C4-2B (cell line): ENCODE measurements around the gene PLXNA2.

Experiments used
- H3K27ac ChIP-seq: fragments of 450-650 bp; 2 replicates; pipeline ENCODE4 v1.5.1; 2017
- CTCF ChIP-seq: fragments of 450-650 bp; conservative IDR thresholded peaks from 2 replicates; pipeline ENCODE4 v1.5.1; 2017; ENCODE audit warnings: mild to moderate bottlenecking
- ZFX ChIP-seq: fragments of 450-650 bp; IDR thresholded peaks from 2 replicates; pipeline ENCODE4 v1.6.1; 2017

Gene PLXNA2

DNA sequence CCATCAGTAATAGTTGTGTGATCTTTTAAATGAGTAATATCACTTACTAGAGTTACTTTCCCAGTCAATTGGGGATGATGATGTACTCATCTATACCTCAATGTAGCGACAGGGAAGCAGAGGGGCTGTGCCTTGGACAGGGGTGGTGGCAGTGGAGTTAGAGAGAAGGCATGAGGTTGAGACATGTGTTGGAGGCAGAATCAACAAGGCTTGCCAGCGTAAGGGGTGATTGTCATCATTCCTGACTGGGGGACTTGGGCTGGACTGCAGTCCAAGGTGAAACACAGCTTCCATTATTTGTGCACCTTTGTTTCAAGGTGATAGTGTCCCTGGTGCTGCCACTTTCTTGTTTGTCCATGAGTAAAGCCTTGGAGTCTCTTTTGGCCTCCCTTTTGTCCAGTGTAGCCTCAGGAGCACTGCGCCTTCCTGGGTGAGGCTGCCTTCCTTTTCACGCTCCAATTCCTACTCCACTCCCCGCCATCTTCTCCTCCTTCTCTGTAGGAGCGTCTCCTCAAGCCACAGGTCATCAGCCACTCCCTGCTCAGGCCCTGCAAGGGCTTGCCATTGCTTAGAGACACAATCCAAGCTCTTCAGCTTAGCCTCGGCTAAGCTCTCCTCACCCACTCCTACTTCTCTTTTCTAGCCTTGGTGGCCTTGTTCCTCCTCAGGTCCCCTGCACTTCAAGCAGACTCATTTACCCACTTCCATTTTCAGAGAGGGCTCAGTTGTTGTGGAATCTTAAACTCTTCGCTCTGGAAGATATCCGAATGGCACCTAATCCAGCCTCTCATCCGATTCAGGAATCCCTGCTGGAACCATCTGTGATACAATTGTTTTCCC, 255.6 kb downstream of the PLXNA2 start:
- TF ChIP-seq CTCF (no peak), ZFX (no peak)
- no peak overlapping the region for H3K27ac ChIP-seq

GRCh38 chr1:207987164-207987563, 257.0 kb downstream of the PLXNA2 start:
- no peak for TF ChIP-seq ZFX
- no peak for TF ChIP-seq CTCF

GRCh38 chr1:207985996-207986395, 258.2 kb downstream of the PLXNA2 start:
- no peak overlapping the region for H3K27ac ChIP-seq
- TF ChIP-seq CTCF (no peak), ZFX (no peak)

More at GRCh38 chr1:207987164-207987563, 257.0 kb downstream of the PLXNA2 start:
- no peak overlapping the region for H3K27ac ChIP-seq

GRCh38 chr1:207984831-207985572, 259.2 kb downstream of the PLXNA2 start:
- no peak for TF ChIP-seq CTCF
- TF ChIP-seq ZFX = no peak
- no peak overlapping the region for H3K27ac ChIP-seq

- H3K27ac ChIP-seq = no peak overlapping the region
- TF ChIP-seq CTCF (no peak), ZFX (no peak)
Measured at GRCh38 chr1:207983044-207983635, 261.0 kb downstream of the PLXNA2 start.

- no peak overlapping the region for H3K27ac ChIP-seq
- TF ChIP-seq CTCF (peak; percentile 65), ZFX (no peak)
Measured at GRCh38 chr1:207981976-207982375, 262.2 kb downstream of the PLXNA2 start.

DNA sequence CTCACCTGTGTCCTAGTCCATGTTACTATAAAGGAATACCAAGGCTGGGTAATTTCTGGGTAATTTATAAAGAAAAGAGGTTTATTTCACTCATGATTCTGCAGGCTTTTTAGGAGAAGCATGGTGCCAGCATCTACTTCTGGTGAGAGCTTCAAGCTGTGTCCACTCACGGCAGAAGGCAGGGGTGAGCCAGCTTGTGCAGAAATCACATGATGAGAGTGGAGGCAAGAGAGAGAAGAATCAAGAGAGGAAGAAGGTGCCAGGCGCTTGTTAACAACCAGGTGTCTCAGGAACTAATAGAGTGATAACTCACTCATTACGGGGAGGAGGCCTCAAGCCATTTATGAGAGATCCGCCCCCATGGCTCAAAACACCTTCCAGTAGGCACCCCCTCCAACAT, 265.7 kb downstream of the PLXNA2 start:
- no peak overlapping the region for H3K27ac ChIP-seq
- TF ChIP-seq CTCF = no peak
- no peak for TF ChIP-seq ZFX
